Tongue (tissue), 3 donors: ENCODE results near the gene WDR53. TPM values are rescaled to one million over a fixed set of nuclear protein-coding genes. Genes with fewer than 3 reads are reported as not detected.
"Not testable (repeated sequence)": the region's sequence is repeated elsewhere in the genome, so short reads cannot be mapped to it uniquely, and the experiment has no call there.

Experiments used
- DNase-seq: peaks from one replicate; pipeline ENCODE4 v3.0.0-alpha.2; 2015
- small RNA-seq: library from RNA; depleted of rRNA; stranded (forward); fragments of <200 nt; gene quantifications from one replicate; pipeline ENCODE3, GENCODE V24; 2014; ENCODE audit warnings: low replicate concordance
- total RNA-seq: library from RNA; depleted of rRNA; stranded (reverse); fragments of >200 nt; gene quantifications from one replicate; pipeline ENCODE4 v1.2.3, GENCODE V29; 2014

WDR53 gene
- total RNA-seq, 1 donor from 2014 or later, result 6.2 TPM

DNA sequence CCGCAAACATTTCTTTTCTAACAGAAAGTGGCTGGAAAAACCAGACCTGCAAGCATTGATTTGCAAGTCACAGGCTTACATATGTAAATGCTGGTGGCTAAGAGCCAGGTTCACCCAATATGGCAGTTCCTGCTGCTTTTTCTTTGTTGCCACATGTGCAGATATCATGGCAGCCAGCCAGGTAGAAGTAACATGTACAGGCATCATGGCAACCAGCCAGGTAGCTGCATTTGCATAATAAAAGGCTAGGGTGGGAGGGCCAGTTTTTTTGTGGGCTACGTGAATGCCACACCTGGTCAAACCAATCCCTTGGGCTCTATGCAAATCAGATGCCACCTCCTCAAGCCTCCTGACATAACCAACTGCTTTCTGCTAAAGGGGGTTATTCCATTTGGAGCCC is 50.4 kb downstream of the WDR53 start:
- no peak for DNase-seq

GRCh38 chr3:196517162-196517800 is 51.1 kb downstream of the WDR53 start:
- no peak for DNase-seq

DNA sequence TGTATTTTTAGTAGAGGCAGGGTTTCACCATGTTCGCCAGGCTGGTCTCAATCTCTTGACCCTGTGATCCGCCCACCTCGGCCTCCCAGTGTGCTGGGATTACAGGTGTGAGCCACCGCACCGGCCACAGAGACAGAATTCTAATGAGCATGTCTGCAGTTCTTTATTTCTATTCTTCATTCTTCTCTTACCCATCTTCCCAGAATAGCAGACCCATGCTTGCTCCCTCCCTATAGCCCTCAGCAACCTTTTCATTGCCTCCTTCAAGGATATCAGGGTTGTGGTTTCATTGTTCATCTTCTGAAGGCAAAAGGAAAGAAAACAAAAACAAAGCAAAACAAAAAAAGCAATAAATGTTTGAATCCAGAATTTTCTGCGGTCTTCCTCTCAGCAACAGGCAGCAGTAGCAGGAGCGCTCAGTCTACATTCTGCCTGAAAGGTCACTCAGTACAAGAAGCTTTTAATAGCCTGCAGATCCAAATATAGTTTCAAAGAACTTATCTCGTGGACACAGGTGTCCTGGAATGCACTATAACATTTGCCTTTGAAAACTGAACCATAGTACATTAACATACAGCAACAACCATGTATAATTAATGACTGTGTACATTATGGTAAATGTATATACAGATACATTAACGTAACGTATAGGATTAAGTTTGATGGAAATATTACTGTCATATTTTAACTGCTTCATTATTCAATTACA is 53.3 kb downstream of the WDR53 start, which contains the start of gene SMCO1:
TSS of gene SMCO1 (minus strand) at position 434 of the 709 bp plus-strand sequence. CDS start at position 297, 137 bp downstream.
- no peak for DNase-seq

DNA sequence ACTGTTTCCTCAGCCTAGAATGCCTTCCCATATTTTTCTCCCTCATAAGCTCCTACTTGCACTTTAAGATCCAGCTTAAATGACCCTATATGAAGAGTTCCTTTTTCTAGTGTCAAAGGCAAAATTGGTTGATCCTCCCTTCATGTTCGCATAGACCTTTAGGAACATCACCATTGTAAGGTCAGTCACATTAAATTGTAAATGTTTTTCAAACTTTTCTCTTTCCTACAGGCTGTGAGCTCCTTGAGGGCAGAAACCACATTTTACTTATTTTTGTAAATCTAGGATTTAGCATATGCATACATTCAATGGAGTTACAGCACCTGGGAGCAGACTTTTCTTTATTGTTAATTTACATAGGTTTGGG is 54.0 kb downstream of the WDR53 start:
- no peak for DNase-seq

- no peak for DNase-seq
Measured at GRCh38 chr3:196513697-196514349, 54.5 kb downstream of the WDR53 start.

DNA sequence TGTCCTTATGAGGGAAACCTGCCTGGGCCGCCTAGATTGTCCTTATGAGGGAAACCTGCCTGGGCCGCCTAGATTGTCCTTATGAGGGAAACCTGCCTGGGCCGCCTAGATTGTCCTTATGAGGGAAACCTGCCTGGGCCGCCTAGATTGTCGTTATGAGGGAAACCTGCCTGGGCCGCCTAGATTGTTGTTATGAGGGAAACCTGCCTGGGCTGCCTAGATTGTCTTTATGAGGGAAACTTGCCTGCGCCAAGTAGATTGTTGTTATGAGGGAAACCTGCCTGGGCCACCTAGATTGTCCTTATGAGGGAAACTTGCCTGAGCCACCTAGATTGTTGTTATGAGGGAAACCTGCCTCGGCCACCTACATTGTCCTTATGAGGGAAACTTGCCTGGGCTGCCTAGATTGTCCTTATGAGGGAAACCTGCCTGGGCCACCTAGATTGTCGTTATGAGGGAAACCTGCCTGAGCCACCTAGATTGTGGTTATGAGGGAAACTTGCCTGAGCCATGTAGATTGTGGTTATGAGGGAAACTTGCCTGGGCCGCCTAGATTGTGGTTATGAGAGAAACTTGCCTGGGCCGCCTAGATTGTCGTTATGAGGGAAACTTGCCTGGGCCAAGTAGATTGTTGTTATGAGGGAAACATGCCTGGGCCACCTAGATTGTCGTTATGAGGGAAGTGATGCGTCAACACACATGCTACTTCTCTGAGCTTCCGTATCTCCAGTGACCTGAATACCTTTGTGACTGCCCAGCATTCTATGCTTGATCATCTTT is 56.5 kb downstream of the WDR53 start:
- not testable (repeated sequence) for DNase-seq

GRCh38 chr3:196511108-196511507 is 57.2 kb downstream of the WDR53 start:
- not testable (repeated sequence) for DNase-seq

DNA sequence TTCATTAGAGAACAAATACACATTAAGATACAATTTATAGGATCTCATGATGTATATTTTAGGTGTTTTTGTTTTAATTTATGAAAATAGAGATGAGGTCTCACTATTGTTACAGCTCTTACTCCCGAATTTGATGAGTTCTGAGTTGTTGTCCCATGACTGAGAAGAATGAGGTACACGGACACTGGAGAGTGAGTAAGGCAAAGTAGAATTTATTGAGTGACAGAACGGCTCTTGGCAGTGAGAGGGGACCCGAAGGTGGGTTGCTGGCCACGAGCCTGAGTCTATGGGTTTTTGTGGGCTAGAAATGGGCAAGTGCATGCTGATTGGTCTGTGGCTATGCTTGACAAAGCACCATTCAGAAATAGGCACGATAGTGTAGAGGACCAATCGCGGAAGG is 61.7 kb downstream of the WDR53 start:
- no peak for DNase-seq

DNA sequence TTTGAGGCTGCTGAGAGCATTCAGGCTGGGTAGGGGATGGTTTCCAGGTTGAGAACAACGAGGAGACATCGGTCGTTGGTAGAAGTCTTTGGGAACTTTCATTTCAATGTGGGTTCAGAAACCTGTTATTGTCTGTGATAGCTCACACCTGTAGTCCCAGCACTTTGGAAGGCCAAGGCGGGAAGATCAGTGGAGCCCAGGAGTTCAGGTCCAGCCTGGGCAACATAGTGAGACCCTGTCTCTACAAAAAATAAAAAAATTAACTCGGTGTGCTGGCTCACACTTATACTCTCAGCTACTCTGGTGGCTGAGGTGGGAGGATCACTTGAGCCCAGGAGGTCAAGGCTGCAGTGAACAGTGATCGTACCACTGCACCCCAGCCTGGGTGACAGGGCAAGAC is 63.8 kb downstream of the WDR53 start:
- no peak for DNase-seq

Small RNA genes within 50 kb of the gene (small RNA-seq; reads per million reads assigned to genes)
- not detected for gene RPS29P3

Other genes starting within 250 kb of the WDR53 start
- not detected for gene TM4SF19, start 230.2 kb downstream of the WDR53 start, total RNA-seq
- gene UBXN7, start 136.1 kb downstream of the WDR53 start, total RNA-seq, result 26.1 TPM
- 18.8 TPM for gene RNF168, start 64.8 kb downstream of the WDR53 start, total RNA-seq
- gene SMCO1, start 53.2 kb downstream of the WDR53 start, total RNA-seq, result 19.6 TPM
- gene FBXO45, start 106 bp upstream of the WDR53 start, total RNA-seq, result 16.0 TPM
- 3.9 TPM for gene NRROS, start 71.1 kb upstream of the WDR53 start, total RNA-seq
- 2.6 TPM for gene CEP19, start 143.7 kb upstream of the WDR53 start, total RNA-seq
- gene PIGX, start 143.8 kb upstream of the WDR53 start, total RNA-seq, result 35.1 TPM
- 50.9 TPM for gene PAK2, start 171.3 kb upstream of the WDR53 start, total RNA-seq